Stomach (tissue), 4 donors: ENCODE data around the gene CCR1.

Experiments
- CTCF ChIP-seq, 7 experiments: fragments of 450-650 bp in 4 of 7; fragments of 200-600 bp in 3 of 7; sonication (generic) in 3 of 7; IDR thresholded peaks; one replicate each; pipeline ENCODE4 v1.5.1; 2016 to 2019; ENCODE audit warnings: antibody characterized with exemption in 7 of 7, control low read depth in 2 of 7, mild to moderate bottlenecking in 1 of 7
- EP300 ChIP-seq: sonication (generic); formaldehyde crosslinking; IDR thresholded peaks from one replicate; pipeline ENCODE4 v1.6.1; 2017; ENCODE audit warnings: antibody characterized with exemption
- POLR2A ChIP-seq, 4 donors: fragments of 450-650 bp; IDR thresholded peaks; one replicate each; pipeline ENCODE4 v1.6.1; 2016; ENCODE audit warnings: antibody characterized with exemption in 4 of 4, control low read depth in 2 of 4, mild to moderate bottlenecking in 1 of 4, moderate library complexity in 1 of 4
- POLR2AphosphoS5 ChIP-seq, 3 donors: sonication (generic); formaldehyde crosslinking; IDR thresholded peaks; one replicate each; pipeline ENCODE4 v1.6.1; 2016; ENCODE audit warnings: antibody characterized with exemption in 3 of 3

GRCh38 chr3:46209053-46209452, 940 bp upstream of the CCR1 start:
- TF ChIP-seq CTCF (IDR thresholded peaks at IDR 0.05), result no peak
- TF ChIP-seq POLR2A (IDR thresholded peaks at IDR 0.05), result no peak
- no peak for TF ChIP-seq POLR2AphosphoS5 (IDR thresholded peaks at IDR 0.05)
- TF ChIP-seq EP300, result no peak
